Peyer's patch (tissue), 4 donors: ENCODE measurements around the gene NCKAP5. TPM values are rescaled to one million over a fixed set of nuclear protein-coding genes. Genes with fewer than 3 reads are reported as not detected.

Source experiments
- DNase-seq, 3 donors: peaks; one replicate each; pipeline ENCODE4 v3.0.0-alpha.2; 2017 to 2019
- H3K27ac ChIP-seq, 4 donors: fragments of 200-600 bp; sonication (generic); one replicate each; pipeline ENCODE4 v1.5.1; 2016 to 2019
- H3K27me3 ChIP-seq, 2 donors: fragments of 200-600 bp; sonication (generic); one replicate each; pipeline ENCODE4 v1.5.1; 2019
- H3K36me3 ChIP-seq, 3 donors: fragments of 200-600 bp; sonication (generic); one replicate each; pipeline ENCODE4 v1.5.1; 2016 to 2019
- H3K4me1 ChIP-seq, 4 donors: fragments of 200-600 bp; sonication (generic); one replicate each; pipeline ENCODE4 v1.5.1; 2016 to 2019
- H3K4me3 ChIP-seq, 4 donors: fragments of 200-600 bp; sonication (generic); 1 replicate in 3 of 4; 2 replicates in 1 of 4; pipeline ENCODE4 v1.5.1; 2016 to 2019; ENCODE audit warnings: mild to moderate bottlenecking in 1 of 4
- H3K9me3 ChIP-seq, 4 donors: fragments of 200-600 bp; sonication (generic); one replicate each; pipeline ENCODE4 v1.5.1; 2016 to 2019; ENCODE audit warnings: mild to moderate bottlenecking in 1 of 4
- POLR2A ChIP-seq, 2 donors: fragments of 450-650 bp; IDR thresholded peaks; one replicate each; pipeline ENCODE4 v1.5.1; 2017; ENCODE audit warnings: antibody characterized with exemption in 2 of 2, mild to moderate bottlenecking in 2 of 2, moderate library complexity in 2 of 2
- total RNA-seq, 4 donors: library from RNA; depleted of rRNA; stranded (reverse); fragments of >200 nt; gene quantifications; one replicate each; pipeline ENCODE4 v1.1.0, GENCODE V29; 2016
- TF ChIP-seq, protein P1 (sequence below), 6 experiments: fragments of 450-650 bp in 4 of 6; fragments of 200-600 bp in 2 of 6; sonication (generic) in 1 of 6; IDR thresholded peaks; one replicate each; pipeline ENCODE4 v1.5.1; 2017 to 2019; ENCODE audit warnings: antibody characterized with exemption in 6 of 6, mild to moderate bottlenecking in 3 of 6, moderate library complexity in 1 of 6

The NCKAP5 gene
- total RNA-seq, 4 donors from 2014 or later: 9.1 to 28.5 (median 22.5) TPM

DNA sequence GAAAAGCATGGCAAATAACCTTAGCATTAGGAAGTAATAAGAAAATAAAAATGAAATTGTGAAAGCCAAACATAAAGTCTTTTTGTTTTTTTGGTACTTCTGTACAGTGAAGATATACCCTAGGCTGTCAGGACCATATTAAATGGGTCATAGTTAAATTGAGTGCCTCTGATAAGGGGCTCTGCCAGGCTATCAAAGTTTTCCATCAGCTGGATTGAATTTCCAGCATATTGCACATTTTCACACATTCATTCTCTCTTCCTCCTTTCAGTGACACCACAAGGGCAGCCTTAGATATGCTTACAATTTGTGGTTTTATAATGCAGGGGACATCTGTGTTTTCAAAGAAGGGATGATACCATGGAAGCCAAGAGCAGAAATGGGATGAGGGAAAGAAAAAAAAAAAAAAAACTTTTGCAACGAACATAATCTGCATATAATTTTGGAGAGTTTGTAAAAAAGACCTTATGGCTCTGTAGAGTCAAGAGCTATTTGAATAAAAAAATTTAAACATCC lies 789.0 kb downstream of the NCKAP5 start:
- Histone ChIP-seq H3K4me3 (no peak overlapping the region), H3K27me3 (no peaks in the 10 kb centered on the region), H3K4me1 (no peaks in the 10 kb centered on the region), H3K36me3 (no peaks in the 10 kb centered on the region), H3K9me3 (no peaks in the 10 kb centered on the region), H3K27ac (no peak overlapping the region)
- DNase-seq: no peak
- TF ChIP-seq, protein P1, sequence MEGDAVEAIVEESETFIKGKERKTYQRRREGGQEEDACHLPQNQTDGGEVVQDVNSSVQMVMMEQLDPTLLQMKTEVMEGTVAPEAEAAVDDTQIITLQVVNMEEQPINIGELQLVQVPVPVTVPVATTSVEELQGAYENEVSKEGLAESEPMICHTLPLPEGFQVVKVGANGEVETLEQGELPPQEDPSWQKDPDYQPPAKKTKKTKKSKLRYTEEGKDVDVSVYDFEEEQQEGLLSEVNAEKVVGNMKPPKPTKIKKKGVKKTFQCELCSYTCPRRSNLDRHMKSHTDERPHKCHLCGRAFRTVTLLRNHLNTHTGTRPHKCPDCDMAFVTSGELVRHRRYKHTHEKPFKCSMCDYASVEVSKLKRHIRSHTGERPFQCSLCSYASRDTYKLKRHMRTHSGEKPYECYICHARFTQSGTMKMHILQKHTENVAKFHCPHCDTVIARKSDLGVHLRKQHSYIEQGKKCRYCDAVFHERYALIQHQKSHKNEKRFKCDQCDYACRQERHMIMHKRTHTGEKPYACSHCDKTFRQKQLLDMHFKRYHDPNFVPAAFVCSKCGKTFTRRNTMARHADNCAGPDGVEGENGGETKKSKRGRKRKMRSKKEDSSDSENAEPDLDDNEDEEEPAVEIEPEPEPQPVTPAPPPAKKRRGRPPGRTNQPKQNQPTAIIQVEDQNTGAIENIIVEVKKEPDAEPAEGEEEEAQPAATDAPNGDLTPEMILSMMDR (IDR thresholded peaks at IDR 0.05): no peak
- TF ChIP-seq POLR2A (IDR thresholded peaks at IDR 0.05): no peak

DNA sequence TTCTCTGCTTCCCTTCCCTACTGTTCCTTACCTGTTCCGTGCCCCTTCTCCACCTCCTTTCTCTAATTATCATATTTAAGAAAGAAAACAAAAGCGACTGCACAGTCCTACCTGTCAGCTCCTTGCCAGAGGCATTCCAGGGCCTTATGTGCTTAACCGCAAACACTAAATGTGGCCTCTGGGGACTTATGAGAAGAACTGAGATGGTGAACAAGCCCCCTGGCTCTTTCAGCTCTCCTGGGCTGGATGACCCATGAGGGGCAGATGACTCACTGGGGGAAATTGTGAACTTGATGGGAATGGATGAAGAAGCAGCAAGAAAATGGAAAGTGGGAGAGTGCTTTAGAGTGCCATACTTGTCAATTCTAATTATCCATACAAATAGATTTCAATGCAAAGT lies 792.0 kb downstream of the NCKAP5 start:
- no peaks in the 10 kb centered on the region for H3K27me3 ChIP-seq
- no peaks in the 10 kb centered on the region for H3K9me3 ChIP-seq
- no peak for DNase-seq
- H3K4me1 ChIP-seq: no peaks in the 10 kb centered on the region
- H3K4me3 ChIP-seq: no peak overlapping the region
- H3K36me3 ChIP-seq: no peaks in the 10 kb centered on the region
- H3K27ac ChIP-seq: no peak overlapping the region
- no peak for TF ChIP-seq POLR2A (IDR thresholded peaks at IDR 0.05)
- TF ChIP-seq, protein P1 (IDR thresholded peaks at IDR 0.05): no peak

DNA sequence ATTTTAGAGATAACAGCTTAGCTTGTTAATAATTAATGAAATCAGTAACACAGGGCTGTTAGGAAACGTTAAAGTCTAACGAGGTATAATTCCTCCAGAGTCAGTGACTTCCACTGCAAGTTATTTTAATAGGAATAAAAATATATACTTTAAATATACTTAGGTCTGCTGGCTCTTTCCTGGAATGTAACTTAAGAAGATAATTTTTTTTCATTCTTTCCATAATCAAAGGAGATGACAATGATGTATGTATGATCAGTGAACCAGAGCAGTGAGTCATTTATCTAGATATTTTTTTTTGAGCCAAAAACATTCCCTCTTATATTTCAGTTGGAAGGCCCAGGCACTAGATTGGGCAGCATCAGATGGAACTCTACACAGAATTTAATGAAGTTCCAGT lies 794.1 kb downstream of the NCKAP5 start:
- no peak overlapping the region for H3K27ac ChIP-seq
- H3K4me1 ChIP-seq: no peaks in the 10 kb centered on the region
- no peaks in the 10 kb centered on the region for H3K27me3 ChIP-seq
- H3K4me3 ChIP-seq: no peak overlapping the region
- H3K36me3 ChIP-seq: no peaks in the 10 kb centered on the region
- no peak for DNase-seq
- TF ChIP-seq, protein P1 (IDR thresholded peaks at IDR 0.05): no peak
- TF ChIP-seq POLR2A (IDR thresholded peaks at IDR 0.05): no peak
- no peaks in the 10 kb centered on the region for H3K9me3 ChIP-seq

DNA sequence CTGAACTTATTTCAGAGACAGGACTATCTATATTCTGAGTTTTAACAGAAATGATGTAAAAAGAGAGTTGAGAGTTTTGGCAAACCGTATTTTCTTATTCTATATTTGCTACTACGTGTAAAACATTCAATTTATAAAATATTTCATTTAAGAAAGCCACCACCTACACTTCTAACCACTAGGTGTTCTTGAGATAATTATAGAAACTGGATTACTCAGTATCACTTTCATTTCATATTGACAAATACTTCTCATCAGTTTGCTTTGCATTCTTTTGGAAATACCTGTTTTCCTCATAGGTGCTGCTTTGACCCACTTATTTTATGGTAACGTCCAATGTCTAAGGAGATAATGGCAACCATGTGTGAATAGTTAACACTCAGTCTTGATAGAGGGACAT lies 794.9 kb downstream of the NCKAP5 start:
- H3K4me3 ChIP-seq: no peak overlapping the region
- TF ChIP-seq, protein P1 (IDR thresholded peaks at IDR 0.05): no peak
- TF ChIP-seq POLR2A (IDR thresholded peaks at IDR 0.05): no peak
- H3K9me3 ChIP-seq: no peaks in the 10 kb centered on the region
- no peaks in the 10 kb centered on the region for H3K27me3 ChIP-seq
- H3K4me1 ChIP-seq: no peaks in the 10 kb centered on the region
- no peaks in the 10 kb centered on the region for H3K36me3 ChIP-seq
- H3K27ac ChIP-seq: no peak overlapping the region
- DNase-seq: no peak

DNA sequence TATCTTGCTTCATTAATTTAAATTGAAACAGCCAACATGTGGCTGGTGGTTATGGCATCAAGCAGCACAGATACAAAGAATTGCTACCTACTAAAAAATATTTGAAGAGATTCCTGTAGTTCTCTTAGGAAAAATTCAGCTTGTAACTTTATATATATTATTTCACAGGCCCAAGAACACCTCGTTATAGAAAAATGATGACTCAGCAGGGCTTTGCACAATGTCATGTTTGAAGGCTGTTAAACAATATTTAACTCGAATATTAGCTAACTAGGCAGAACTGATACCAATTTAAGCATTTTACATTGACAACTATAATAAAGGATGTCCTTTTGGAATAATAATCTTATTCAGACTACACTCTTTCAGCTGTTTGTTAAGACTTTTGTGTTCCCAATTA lies 795.9 kb downstream of the NCKAP5 start:
- H3K27me3 ChIP-seq: no peaks in the 10 kb centered on the region
- no peaks in the 10 kb centered on the region for H3K36me3 ChIP-seq
- no peaks in the 10 kb centered on the region for H3K9me3 ChIP-seq
- TF ChIP-seq, protein P1 (IDR thresholded peaks at IDR 0.05): no peak
- no peak for TF ChIP-seq POLR2A (IDR thresholded peaks at IDR 0.05)
- H3K27ac ChIP-seq: no peak overlapping the region
- no peak overlapping the region for H3K4me3 ChIP-seq
- DNase-seq: no peak
- no peaks in the 10 kb centered on the region for H3K4me1 ChIP-seq

DNA sequence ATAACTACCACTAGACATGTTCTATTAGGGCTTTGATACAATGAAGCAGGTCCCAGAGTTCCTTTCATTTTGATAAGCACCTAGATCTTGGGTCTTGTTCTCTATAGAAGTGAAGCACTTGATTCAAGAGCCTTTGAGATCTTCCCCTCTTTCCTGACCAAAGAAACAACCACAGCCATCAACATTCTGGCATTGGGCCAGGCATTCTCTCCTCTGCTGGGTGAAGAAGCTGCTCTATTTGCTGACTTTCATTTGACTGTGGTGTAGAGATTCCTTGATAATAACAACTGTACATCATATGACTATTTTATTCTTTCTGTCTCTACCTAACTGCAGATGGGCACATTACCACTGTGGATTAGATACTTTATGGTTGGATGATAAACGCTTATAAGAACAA lies 801.7 kb downstream of the NCKAP5 start:
- TF ChIP-seq, protein P1 (IDR thresholded peaks at IDR 0.05): no peak
- TF ChIP-seq POLR2A (IDR thresholded peaks at IDR 0.05): no peak
- H3K9me3 ChIP-seq: no peaks in the 10 kb centered on the region
- no peaks in the 10 kb centered on the region for H3K36me3 ChIP-seq

More for the DNA sequence above, 801.7 kb downstream of the NCKAP5 start:
- no peak for DNase-seq
- H3K27me3 ChIP-seq: no peaks in the 10 kb centered on the region
- no peak overlapping the region for H3K4me3 ChIP-seq
- no peak overlapping the region for H3K27ac ChIP-seq
- no peaks in the 10 kb centered on the region for H3K4me1 ChIP-seq
